GM23248 (cell line): Measurements from ENCODE around the gene FAM193A. TPM values are rescaled to one million over a fixed set of nuclear protein-coding genes. Genes with fewer than 3 reads are reported as not detected.

Source experiments
- DNase-seq: peaks from one replicate; pipeline ENCODE4 v3.0.0-alpha.2; 2015
- H2AFZ ChIP-seq: fragments of 200-600 bp; sonication (generic); 2 replicates; pipeline ENCODE4 v1.6.1; 2016; ENCODE audit warnings: antibody characterized with exemption
- H3F3A ChIP-seq: fragments of 200-600 bp; sonication (generic); 2 replicates; pipeline ENCODE4 v1.6.1; 2016; ENCODE audit warnings: mild to moderate bottlenecking, antibody characterized with exemption, mixed run types; ENCODE audit not compliant: insufficient read depth
- H3K27ac ChIP-seq: fragments of 200-600 bp; sonication (generic); 2 replicates; pipeline ENCODE4 v1.5.1; 2016; ENCODE audit warnings: mild to moderate bottlenecking
- H3K27me3 ChIP-seq: fragments of 200-600 bp; sonication (generic); replicated peaks from 2 replicates; pipeline ENCODE4 v1.6.1; 2016; ENCODE audit warnings: mild to moderate bottlenecking; ENCODE audit not compliant: insufficient read depth
- H3K36me3 ChIP-seq: fragments of 200-600 bp; sonication (generic); 2 replicates; pipeline ENCODE4 v1.6.1; 2016; ENCODE audit warnings: low read depth, mild to moderate bottlenecking
- H3K4me1 ChIP-seq: fragments of 200-600 bp; sonication (generic); 2 replicates; pipeline ENCODE4 v1.6.1; 2016; ENCODE audit warnings: mild to moderate bottlenecking; ENCODE audit not compliant: insufficient read depth
- H3K4me2 ChIP-seq: fragments of 200-600 bp; sonication (generic); one replicate; pipeline ENCODE4 v1.6.1; 2016; ENCODE audit warnings: mild to moderate bottlenecking; ENCODE audit not compliant: unreplicated experiment
- H3K4me3 ChIP-seq: fragments of 200-600 bp; sonication (generic); 2 replicates; pipeline ENCODE4 v1.5.1; 2016; ENCODE audit warnings: mild to moderate bottlenecking
- H3K79me2 ChIP-seq: fragments of 200-600 bp; sonication (generic); 2 replicates; pipeline ENCODE4 v1.6.1; 2016; ENCODE audit warnings: mild to moderate bottlenecking; ENCODE audit not compliant: insufficient read depth
- H3K9ac ChIP-seq: fragments of 200-600 bp; sonication (generic); 2 replicates; pipeline ENCODE4 v1.6.1; 2016; ENCODE audit warnings: mild to moderate bottlenecking
- H3K9me2 ChIP-seq: fragments of 200-600 bp; sonication (generic); 2 replicates; pipeline ENCODE4 v1.6.1; 2016; ENCODE audit warnings: mixed run types, mild to moderate bottlenecking, moderate library complexity; ENCODE audit not compliant: insufficient read depth
- H3K9me3 ChIP-seq: fragments of 200-600 bp; sonication (generic); one replicate; pipeline ENCODE4 v1.6.1; 2017; ENCODE audit warnings: low read depth
- H4K20me1 ChIP-seq: fragments of 200-600 bp; sonication (generic); 2 replicates; pipeline ENCODE4 v1.6.0; 2016; ENCODE audit not compliant: insufficient read depth
- EZH2 ChIP-seq: fragments of 200-600 bp; sonication (generic); IDR thresholded peaks from 2 replicates; pipeline ENCODE4 v1.6.1; 2018; ENCODE audit warnings: antibody characterized with exemption, mild to moderate bottlenecking; ENCODE audit not compliant: insufficient read depth, poor library complexity, severe bottlenecking
- EZH2phosphoT487 ChIP-seq: fragments of 200-600 bp; sonication (generic); IDR thresholded peaks from 2 replicates; pipeline ENCODE4 v1.6.1; 2018; ENCODE audit warnings: antibody characterized with exemption, moderate library complexity, mild to moderate bottlenecking, low read depth; ENCODE audit not compliant: insufficient read depth
- WGBS, 2 experiments: methylation state at CpG; one replicate each; pipeline ENCODE4 v1.1.6; 2015 to 2017; ENCODE audit warnings: low lambda C conversion rate in 2 of 2, low coverage in 1 of 2; ENCODE audit errors: missing lambda C conversion rate in 2 of 2; 5-methylcytosine and 5-hydroxymethylcytosine counted together
- in situ Hi-C: fragments of 300-500 bp; cut with MboI; formaldehyde crosslinking; loops from 2 replicates; pipeline ENCODE4 v1.15.0; 2020
- polyA plus RNA-seq: library from polyadenylated mRNA; unstranded; fragments of >200 nt; fragmentation: Nextera tagmentation; extraction: Ambion mirVana; gene quantifications from 2 replicates; pipeline ENCODE4 v1.2.1, GENCODE V29; 2016
- total RNA-seq: library from RNA; depleted of rRNA; stranded (reverse); fragments of >200 nt; shearing (Covaris generic); gene quantifications from 2 replicates; pipeline ENCODE4 v1.2.3, GENCODE V29; 2014

FAM193A gene
- total and polyA plus RNA-seq, 2 experiments from 2014 or later = 5.0 to 19.0 TPM

DNA sequence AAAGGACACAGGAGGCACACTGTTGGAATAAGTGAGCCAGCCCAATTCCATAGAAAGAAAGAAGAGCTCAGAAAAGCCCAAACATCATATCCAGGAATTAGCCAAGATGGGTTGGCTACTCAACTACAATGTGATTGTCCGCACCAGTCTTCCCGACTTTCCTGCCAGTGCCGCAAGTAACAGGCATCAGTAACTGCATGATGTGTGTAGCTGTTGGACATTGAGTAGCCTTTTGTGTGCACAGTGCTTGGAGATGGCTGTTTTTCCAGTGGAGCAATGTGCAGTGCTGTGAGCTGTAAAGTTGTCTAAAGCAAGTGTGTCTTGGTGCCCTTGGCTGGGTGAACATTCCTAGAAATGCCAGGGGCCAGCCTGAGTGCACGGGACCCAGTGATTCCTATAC lies 29.2 kb upstream of the FAM193A start:
- no peaks in the 10 kb centered on the region for H3K27me3 ChIP-seq
- DNase-seq = no peak
- H3K36me3 ChIP-seq = peaks cover 16% of the 10 kb centered on the region; the same call in 1 of the 2 replicates
- 95 to 100% methylated on average over 4 of the region's 4 CpGs for WGBS, 2 experiments
- H3F3A ChIP-seq = no peaks in the 10 kb centered on the region
- no peak overlapping the region for H3K4me3 ChIP-seq
- H3K79me2 ChIP-seq = peaks cover 83% of the 10 kb centered on the region
- no peaks in the 10 kb centered on the region for H4K20me1 ChIP-seq
- no peak overlapping the region for H3K4me2 ChIP-seq
- H3K9me3 ChIP-seq = no peaks in the 10 kb centered on the region
- H3K9ac ChIP-seq = no peak overlapping the region
- no peak overlapping the region for H2AFZ ChIP-seq
- no peak overlapping the region for H3K27ac ChIP-seq
- H3K9me2 ChIP-seq = no peaks in the 10 kb centered on the region
- no peaks in the 10 kb centered on the region for H3K4me1 ChIP-seq
- no peak for TF ChIP-seq EZH2phosphoT487
- TF ChIP-seq EZH2 = no peak
- in situ Hi-C loops = no loop called here

DNA sequence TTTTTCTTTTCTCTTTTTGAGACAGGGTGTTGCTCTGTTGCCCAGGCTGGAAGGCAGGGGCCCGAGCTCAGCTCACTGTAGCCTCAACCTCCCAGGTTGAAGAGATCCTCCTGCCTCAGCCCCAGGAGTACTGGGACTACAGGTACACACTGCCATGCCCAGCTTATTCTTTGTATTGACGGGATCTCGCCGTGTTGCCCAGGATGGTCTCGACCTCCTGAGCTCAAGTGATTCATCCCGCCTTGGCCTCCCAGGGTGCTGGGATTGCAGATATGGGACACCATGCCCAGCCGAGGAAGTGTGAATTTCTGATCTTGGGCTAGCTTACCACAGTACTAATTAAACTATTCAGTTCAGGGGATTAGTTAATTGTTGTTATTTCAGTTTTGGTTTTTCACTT lies 28.6 kb upstream of the FAM193A start:
- no peak for DNase-seq
- Histone ChIP-seq H3K27me3 (no peaks in the 10 kb centered on the region), H3K79me2 (peaks cover 77% of the 10 kb centered on the region), H3K4me2 (no peak overlapping the region), H3K9me2 (no peaks in the 10 kb centered on the region), H3K9me3 (no peaks in the 10 kb centered on the region), H3F3A (no peaks in the 10 kb centered on the region), H3K4me1 (no peaks in the 10 kb centered on the region), H2AFZ (no peak overlapping the region), H3K9ac (no peak overlapping the region), H3K4me3 (no peak overlapping the region), H4K20me1 (no peaks in the 10 kb centered on the region), H3K36me3 (peaks cover 20% of the 10 kb centered on the region; the same call in 1 of the 2 replicates), H3K27ac (no peak overlapping the region)
- TF ChIP-seq EZH2phosphoT487 (no peak), EZH2 (no peak)
- WGBS, 2 experiments = 81 to 82% methylated on average over 7 of the region's 7 CpGs
- in situ Hi-C loops = no loop called here

DNA sequence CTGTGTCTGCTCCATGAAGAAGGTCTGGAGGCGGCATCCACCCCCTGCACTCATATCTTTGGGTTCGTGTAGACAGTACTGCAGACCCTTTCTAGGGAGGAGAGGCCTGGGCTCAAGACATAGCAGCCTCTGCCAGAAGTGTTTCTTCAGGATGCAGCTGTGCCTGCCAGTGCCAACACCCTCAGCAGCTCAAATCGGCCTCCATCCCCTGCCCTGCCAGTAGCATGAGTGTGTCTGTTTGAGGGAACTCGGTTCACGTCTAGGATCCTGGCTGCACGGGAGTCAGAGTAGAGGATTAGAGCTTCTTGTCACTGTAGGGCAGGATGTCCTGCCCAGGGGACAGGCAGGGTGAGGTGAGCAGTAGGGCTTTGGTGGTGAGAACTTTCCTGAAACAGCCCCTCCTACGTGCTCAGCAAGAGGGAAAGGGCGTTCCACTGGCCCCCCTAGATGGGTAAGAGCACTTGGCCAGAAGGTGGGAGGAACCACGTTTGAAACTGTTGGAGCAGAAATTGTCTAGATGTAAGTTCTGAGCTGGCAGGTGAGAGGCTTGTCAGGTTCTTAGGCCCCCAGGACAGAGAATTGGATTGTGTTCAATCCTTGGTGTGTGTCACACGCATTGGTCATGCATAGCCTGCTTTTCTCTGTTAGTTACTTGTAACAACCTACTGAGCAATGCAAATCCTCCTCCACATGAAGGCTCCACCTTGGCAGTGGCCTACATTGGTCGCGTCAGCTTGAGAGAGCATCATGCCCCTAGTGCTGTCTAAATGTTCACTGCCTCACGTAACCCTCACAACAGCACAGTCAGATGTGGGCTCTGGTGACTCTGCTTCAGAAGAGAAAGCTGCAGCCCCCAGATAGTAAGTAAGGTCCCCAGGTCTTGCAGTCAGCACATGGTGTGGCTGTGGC lies 25.8 kb upstream of the FAM193A start:
- Histone ChIP-seq H3K27ac (no peak overlapping the region), H3K79me2 (peaks cover 53% of the 10 kb centered on the region), H3K27me3 (no peaks in the 10 kb centered on the region), H2AFZ (no peak overlapping the region), H3K9ac (no peak overlapping the region), H3K36me3 (peaks cover 18% of the 10 kb centered on the region; the same call in 1 of the 2 replicates), H3K4me1 (no peaks in the 10 kb centered on the region), H3F3A (no peaks in the 10 kb centered on the region), H3K4me3 (no peak overlapping the region), H4K20me1 (no peaks in the 10 kb centered on the region), H3K9me3 (no peaks in the 10 kb centered on the region), H3K4me2 (no peak overlapping the region), H3K9me2 (no peaks in the 10 kb centered on the region)
- TF ChIP-seq EZH2phosphoT487 = no peak
- TF ChIP-seq EZH2 = no peak
- 90 to 91% methylated on average over 13 of the region's 13 CpGs for WGBS, 2 experiments
- in situ Hi-C loops = no loop called here
- no peak for DNase-seq

DNA sequence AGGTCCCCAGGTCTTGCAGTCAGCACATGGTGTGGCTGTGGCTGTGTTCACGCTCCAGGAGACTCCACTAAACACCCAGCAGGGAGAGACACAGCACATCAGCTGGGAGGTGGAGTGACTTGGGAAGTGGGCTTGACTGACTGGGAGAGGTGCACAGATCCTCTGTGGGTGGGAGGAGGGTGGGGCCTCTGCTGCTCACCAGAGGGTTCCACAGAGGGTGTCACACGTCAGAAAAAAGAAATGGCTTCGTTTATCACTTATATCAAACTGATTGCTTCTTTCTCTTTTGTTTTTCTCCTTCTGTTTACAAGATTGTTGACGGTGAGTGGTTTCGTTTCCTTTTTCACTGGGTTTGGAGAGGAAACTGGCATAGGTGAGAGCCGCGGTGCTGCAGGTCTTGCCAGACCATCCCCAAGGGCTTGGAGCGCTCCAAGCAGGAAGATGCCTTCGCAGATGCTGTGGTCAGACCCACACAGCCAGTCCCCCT lies 24.8 kb upstream of the FAM193A start:
- no peak for TF ChIP-seq EZH2phosphoT487
- TF ChIP-seq EZH2 = no peak
- H3F3A ChIP-seq = no peaks in the 10 kb centered on the region
- H3K9ac ChIP-seq = no peak overlapping the region
- H3K27ac ChIP-seq = no peak overlapping the region
- H3K4me3 ChIP-seq = no peak overlapping the region
- WGBS, 2 experiments = 81% methylated on average over 9 of the region's 9 CpGs
- H3K79me2 ChIP-seq = peaks cover 42% of the 10 kb centered on the region
- H3K36me3 ChIP-seq = peaks cover 18% of the 10 kb centered on the region; the same call in 1 of the 2 replicates
- no peak for DNase-seq
- no peaks in the 10 kb centered on the region for H3K9me3 ChIP-seq
- no peaks in the 10 kb centered on the region for H4K20me1 ChIP-seq
- H3K4me2 ChIP-seq = no peak overlapping the region
- H3K4me1 ChIP-seq = no peaks in the 10 kb centered on the region
- in situ Hi-C loops = no loop called here
- H2AFZ ChIP-seq = no peak overlapping the region
- H3K27me3 ChIP-seq = no peaks in the 10 kb centered on the region
- H3K9me2 ChIP-seq = no peaks in the 10 kb centered on the region
